SK-N-SH (cell line): ENCODE data around the gene DENND10. TPM values are rescaled to one million over a fixed set of nuclear protein-coding genes. Genes with fewer than 3 reads are reported as not detected.

ENCODE experiments used
- CTCF ChIA-PET: fragments of 300-600, 350-600 bp; formaldehyde crosslinking; extraction: SDS; loops from one replicate; lab custom pipeline; 2021; lab: Yijun Ruan, JAX
- POLR2A ChIA-PET: fragments of 350-600 bp; sonication (Branson Sonifier 250); formaldehyde crosslinking; extraction: SDS; loops from one replicate; lab custom pipeline; 2020; ENCODE audit warnings: antibody characterized with exemption, inconsistent platforms; lab: Yijun Ruan, JAX
- DNase-seq: peaks from one replicate; pipeline ENCODE4 v3.0.0; 2012
- H2AFZ ChIP-seq: fragments of 200-600 bp; sonication (generic); 2 replicates; pipeline ENCODE4 v1.8.1; 2016; ENCODE audit warnings: antibody characterized with exemption, mild to moderate bottlenecking, low read depth
- H3F3A ChIP-seq: fragments of 200-600 bp; sonication (generic); replicated peaks from 2 replicates; pipeline ENCODE3; 2016; ENCODE audit warnings: antibody characterized with exemption, mild to moderate bottlenecking; ENCODE audit not compliant: insufficient read depth
- H3K27ac ChIP-seq, 2 experiments: fragments of 200-500 bp in 1 of 2; fragments of 200-600 bp in 1 of 2; sonication (Bioruptor generic) in 1 of 2; sonication (generic), shearing (Covaris generic) in 1 of 2; 2 replicates each; pipeline versions ENCODE4 v1.5.1 to v1.6.1; 2014 to 2016; ENCODE audit warnings: low read depth in 2 of 2, inconsistent platforms in 1 of 2, low read length in 1 of 2, mild to moderate bottlenecking in 1 of 2, mixed read lengths in 1 of 2
- H3K27me3 ChIP-seq: fragments of 200-600 bp; sonication (generic), shearing (Covaris generic); 2 replicates; pipeline ENCODE4 v1.6.1; 2016; ENCODE audit warnings: mixed run types; ENCODE audit not compliant: insufficient read depth
- H3K36me3 ChIP-seq, 2 experiments: fragments of 200-500 bp in 1 of 2; fragments of 200-600 bp in 1 of 2; sonication (Bioruptor generic) in 1 of 2; sonication (generic) in 1 of 2; replicated peaks in 1 of 2; 2 replicates each; pipeline versions ENCODE3 to v1.5.1; 2014 to 2016; ENCODE audit warnings: low read length in 1 of 2, mild to moderate bottlenecking in 1 of 2; ENCODE audit not compliant: insufficient read depth in 2 of 2, control insufficient read depth in 1 of 2
- H3K4me1 ChIP-seq, 2 experiments: fragments of 200-500 bp in 1 of 2; fragments of 200-600 bp in 1 of 2; sonication (Bioruptor generic) in 1 of 2; sonication (generic), shearing (Covaris generic) in 1 of 2; 2 replicates each; pipeline versions ENCODE4 v1.5.1 to v1.6.1; 2014 to 2016; ENCODE audit warnings: low read depth in 1 of 2, low read length in 1 of 2, mixed run types in 1 of 2; ENCODE audit not compliant: insufficient read depth in 2 of 2, control insufficient read depth in 1 of 2
- H3K4me2 ChIP-seq: fragments of 200-600 bp; sonication (generic), shearing (Covaris generic); 2 replicates; pipeline ENCODE4 v1.6.1; 2017; ENCODE audit warnings: mixed run types
- H3K4me3 ChIP-seq, 2 experiments: fragments of 200-500 bp in 1 of 2; fragments of 200-600 bp in 1 of 2; sonication (Bioruptor generic) in 1 of 2; sonication (generic), shearing (Covaris generic) in 1 of 2; 2 replicates each; pipeline versions ENCODE4 v1.5.1 to v1.8.1; 2014 to 2016; ENCODE audit warnings: low read depth in 2 of 2, inconsistent platforms in 1 of 2, low read length in 1 of 2, mild to moderate bottlenecking in 1 of 2, mixed read lengths in 1 of 2, moderate library complexity in 1 of 2
- H3K79me2 ChIP-seq: fragments of 200-600 bp; sonication (generic); 2 replicates; pipeline ENCODE4 v1.8.1; 2017; ENCODE audit warnings: mild to moderate bottlenecking; ENCODE audit not compliant: insufficient read depth
- H3K9ac ChIP-seq: fragments of 200-600 bp; sonication (generic); 2 replicates; pipeline ENCODE4 v1.6.1; 2017; ENCODE audit warnings: mixed run types
- H3K9me2 ChIP-seq: fragments of 200-600 bp; sonication (generic); 2 replicates; pipeline ENCODE4 v1.6.1; 2017; ENCODE audit warnings: mixed run types
- H3K9me3 ChIP-seq: fragments of 200-600 bp; sonication (generic); 2 replicates; pipeline ENCODE4 v1.6.1; 2017; ENCODE audit warnings: mixed run types, mild to moderate bottlenecking, moderate library complexity
- H4K20me1 ChIP-seq: fragments of 200-600 bp; sonication (generic); 2 replicates; pipeline ENCODE4 v1.6.1; 2017; ENCODE audit warnings: mild to moderate bottlenecking, mixed run types; ENCODE audit not compliant: insufficient read depth
- EP300 ChIP-seq, 2 experiments: IDR thresholded peaks; 2 replicates each; pipeline versions ENCODE4 v1.4.0 to v1.6.1; 2012; ENCODE audit warnings: borderline replicate concordance in 1 of 2, low read depth in 1 of 2, low read length in 1 of 2
- FOSL2 ChIP-seq: IDR thresholded peaks from 2 replicates; pipeline ENCODE4 v1.4.0; 2012; ENCODE audit warnings: low read depth, mild to moderate bottlenecking, moderate library complexity, borderline replicate concordance
- GABPA ChIP-seq: IDR thresholded peaks from 2 replicates; pipeline ENCODE4 v1.4.0; 2012; ENCODE audit warnings: low read depth, mild to moderate bottlenecking
- NFIC ChIP-seq: IDR thresholded peaks from 2 replicates; pipeline ENCODE4 v1.4.0; 2012; ENCODE audit warnings: borderline replicate concordance
- NRF1 ChIP-seq: IDR thresholded peaks from 2 replicates; pipeline ENCODE4 v1.6.1; 2012; ENCODE audit warnings: low read depth, mild to moderate bottlenecking, low read length
- PBX3 ChIP-seq: IDR thresholded peaks from 2 replicates; pipeline ENCODE4; 2012
- RXRA ChIP-seq: IDR thresholded peaks from 2 replicates; pipeline ENCODE4 v1.4.0; 2012; ENCODE audit warnings: low read depth, mild to moderate bottlenecking, borderline replicate concordance
- TEAD4 ChIP-seq: IDR thresholded peaks from 2 replicates; pipeline ENCODE4 v1.4.0; 2012; ENCODE audit warnings: mild to moderate bottlenecking, borderline replicate concordance; ENCODE audit not compliant: insufficient read depth
- YY1 ChIP-seq: IDR thresholded peaks from 2 replicates; pipeline ENCODE4 v1.4.0; 2012; ENCODE audit warnings: low read depth, mild to moderate bottlenecking
- WGBS: methylation state at CpG from one replicate; pipeline ENCODE4 v1.1.6; 2017; ENCODE audit warnings: low lambda C conversion rate; 5-methylcytosine and 5-hydroxymethylcytosine counted together
- polyA plus RNA-seq, 3 experiments: library from polyadenylated mRNA; depleted of rRNA; stranded (reverse); fragments of >200 nt; gene quantifications; 2 replicates each; pipeline ENCODE4 v1.2.3, GENCODE V29; 2012
- TF ChIP-seq, protein P1 (sequence below): fragments of 150-350 bp; IDR thresholded peaks from 2 replicates; pipeline ENCODE4 v1.6.1; 2017; ENCODE audit warnings: antibody characterized with exemption, low read length, low read depth, borderline replicate concordance
- TF ChIP-seq, protein P2 (sequence below): fragments of 200-600 bp; sonication (generic); IDR thresholded peaks from 2 replicates; pipeline ENCODE4 v1.6.1; 2017; ENCODE audit warnings: antibody characterized with exemption, mild to moderate bottlenecking, moderate library complexity
- TF ChIP-seq, protein P3 (sequence below): IDR thresholded peaks from 2 replicates; pipeline ENCODE4 v1.6.1; 2012; ENCODE audit warnings: mild to moderate bottlenecking, low read depth, low read length, moderate library complexity

Gene DENND10
- polyA plus RNA-seq, 1 of the 3 experiments (the other 2 are of a cell fraction) = 48.4 TPM

- peaks cover 2 to 3% of the 10 kb centered on the region in 2 experiments for H3K36me3 ChIP-seq
- H2AFZ ChIP-seq = no peak overlapping the region
- no peaks in the 10 kb centered on the region for H4K20me1 ChIP-seq
- no peaks in the 10 kb centered on the region for H3K27me3 ChIP-seq
- no peak overlapping the region for H3K27ac ChIP-seq
- no peaks in the 10 kb centered on the region for H3K9me2 ChIP-seq
- no peak overlapping the region for H3K4me2 ChIP-seq
- peaks cover 0 to 13% of the 10 kb centered on the region in 2 experiments; a peak in 2 of 4 replicates for H3K4me1 ChIP-seq
- H3F3A ChIP-seq = peaks cover 18% of the 10 kb centered on the region
- H3K79me2 ChIP-seq = no peaks in the 10 kb centered on the region
- H3K9ac ChIP-seq = no peak overlapping the region
- POLR2A ChIA-PET = interaction anchor here (0.6 kb wide), 1 partner anchor 16 kb away, joined by 6 read pairs; no protein-coding TSS in a partner anchor
- CTCF ChIA-PET = interaction anchor here (0.8 to 0.9 kb wide), 2 partner anchors 37 to 283 kb away, joined by 3 to 4 read pairs; no protein-coding TSS in a partner anchor
- no peak for DNase-seq
- no peak overlapping the region for H3K4me3 ChIP-seq
- no peaks in the 10 kb centered on the region for H3K9me3 ChIP-seq
- 82% methylated on average over 11 of the region's 11 CpGs for WGBS
- TF ChIP-seq PBX3 (peak; percentile 26; the same call in 1 of the 2 replicates), EP300 (IDR thresholded peaks at IDR 0.05; ENCODE audit: borderline replicate concordance in 1 of 2, low read depth in 1 of 2, low read length in 1 of 2) (no peak)
These were observed 58.0 kb downstream of the DENND10 start for GRCh38 chr10:119161680-119162451.

DNA sequence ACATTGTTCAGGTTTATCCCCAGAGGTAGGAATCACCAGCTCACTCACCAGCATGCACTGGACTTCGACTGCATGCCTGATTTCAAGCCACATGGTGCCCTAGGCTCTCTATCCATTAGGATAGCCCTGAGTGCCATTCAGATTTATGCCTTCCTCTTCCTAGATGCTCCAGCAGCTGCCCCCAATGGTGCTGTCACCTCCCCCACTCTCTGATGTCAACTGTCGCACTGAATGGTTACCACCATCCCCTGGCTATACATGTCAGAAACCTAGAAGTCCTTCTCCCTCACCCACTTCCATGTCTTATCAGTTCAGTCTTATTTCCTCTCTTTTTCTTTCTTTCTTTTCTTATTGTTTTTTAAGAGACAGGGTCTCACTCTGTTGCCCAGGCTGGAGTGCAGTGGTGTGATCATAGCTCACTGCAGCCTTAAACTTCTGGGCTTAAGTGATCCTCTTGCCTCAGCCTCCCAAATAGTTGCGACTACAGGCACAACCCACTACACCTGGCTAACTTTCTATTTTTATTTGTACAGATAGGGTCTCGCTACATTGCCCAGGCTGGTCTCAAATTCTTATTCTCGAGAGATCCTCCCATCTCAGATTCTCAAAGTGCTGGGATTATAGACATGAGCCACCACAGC lies 58.7 kb downstream of the DENND10 start:
- Histone ChIP-seq H2AFZ (no peak overlapping the region), H3K9ac (no peak overlapping the region), H3K4me2 (no peak overlapping the region), H3F3A (peaks cover 24% of the 10 kb centered on the region), H3K9me3 (no peaks in the 10 kb centered on the region), H3K4me1 (peaks cover 0 to 13% of the 10 kb centered on the region in 2 experiments; a peak in 2 of 4 replicates), H4K20me1 (no peaks in the 10 kb centered on the region), H3K27me3 (no peaks in the 10 kb centered on the region), H3K4me3 (no peak overlapping the region), H3K36me3 (peaks cover 6 to 8% of the 10 kb centered on the region in 2 experiments), H3K9me2 (no peaks in the 10 kb centered on the region), H3K27ac (no peak overlapping the region), H3K79me2 (no peaks in the 10 kb centered on the region)
- TF ChIP-seq, protein P1, sequence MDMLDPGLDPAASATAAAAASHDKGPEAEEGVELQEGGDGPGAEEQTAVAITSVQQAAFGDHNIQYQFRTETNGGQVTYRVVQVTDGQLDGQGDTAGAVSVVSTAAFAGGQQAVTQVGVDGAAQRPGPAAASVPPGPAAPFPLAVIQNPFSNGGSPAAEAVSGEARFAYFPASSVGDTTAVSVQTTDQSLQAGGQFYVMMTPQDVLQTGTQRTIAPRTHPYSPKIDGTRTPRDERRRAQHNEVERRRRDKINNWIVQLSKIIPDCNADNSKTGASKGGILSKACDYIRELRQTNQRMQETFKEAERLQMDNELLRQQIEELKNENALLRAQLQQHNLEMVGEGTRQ = no peak
- TF ChIP-seq GABPA (no peak), NFIC (no peak), EP300 (IDR thresholded peaks at IDR 0.05; ENCODE audit: borderline replicate concordance in 1 of 2, low read depth in 1 of 2, low read length in 1 of 2) (no peak), RXRA (no peak), NRF1 (no peak), YY1 (no peak), FOSL2 (no peak), TEAD4 (no peak)
- TF ChIP-seq, protein P2, sequence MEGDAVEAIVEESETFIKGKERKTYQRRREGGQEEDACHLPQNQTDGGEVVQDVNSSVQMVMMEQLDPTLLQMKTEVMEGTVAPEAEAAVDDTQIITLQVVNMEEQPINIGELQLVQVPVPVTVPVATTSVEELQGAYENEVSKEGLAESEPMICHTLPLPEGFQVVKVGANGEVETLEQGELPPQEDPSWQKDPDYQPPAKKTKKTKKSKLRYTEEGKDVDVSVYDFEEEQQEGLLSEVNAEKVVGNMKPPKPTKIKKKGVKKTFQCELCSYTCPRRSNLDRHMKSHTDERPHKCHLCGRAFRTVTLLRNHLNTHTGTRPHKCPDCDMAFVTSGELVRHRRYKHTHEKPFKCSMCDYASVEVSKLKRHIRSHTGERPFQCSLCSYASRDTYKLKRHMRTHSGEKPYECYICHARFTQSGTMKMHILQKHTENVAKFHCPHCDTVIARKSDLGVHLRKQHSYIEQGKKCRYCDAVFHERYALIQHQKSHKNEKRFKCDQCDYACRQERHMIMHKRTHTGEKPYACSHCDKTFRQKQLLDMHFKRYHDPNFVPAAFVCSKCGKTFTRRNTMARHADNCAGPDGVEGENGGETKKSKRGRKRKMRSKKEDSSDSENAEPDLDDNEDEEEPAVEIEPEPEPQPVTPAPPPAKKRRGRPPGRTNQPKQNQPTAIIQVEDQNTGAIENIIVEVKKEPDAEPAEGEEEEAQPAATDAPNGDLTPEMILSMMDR = no peak
- TF ChIP-seq, protein P3, sequence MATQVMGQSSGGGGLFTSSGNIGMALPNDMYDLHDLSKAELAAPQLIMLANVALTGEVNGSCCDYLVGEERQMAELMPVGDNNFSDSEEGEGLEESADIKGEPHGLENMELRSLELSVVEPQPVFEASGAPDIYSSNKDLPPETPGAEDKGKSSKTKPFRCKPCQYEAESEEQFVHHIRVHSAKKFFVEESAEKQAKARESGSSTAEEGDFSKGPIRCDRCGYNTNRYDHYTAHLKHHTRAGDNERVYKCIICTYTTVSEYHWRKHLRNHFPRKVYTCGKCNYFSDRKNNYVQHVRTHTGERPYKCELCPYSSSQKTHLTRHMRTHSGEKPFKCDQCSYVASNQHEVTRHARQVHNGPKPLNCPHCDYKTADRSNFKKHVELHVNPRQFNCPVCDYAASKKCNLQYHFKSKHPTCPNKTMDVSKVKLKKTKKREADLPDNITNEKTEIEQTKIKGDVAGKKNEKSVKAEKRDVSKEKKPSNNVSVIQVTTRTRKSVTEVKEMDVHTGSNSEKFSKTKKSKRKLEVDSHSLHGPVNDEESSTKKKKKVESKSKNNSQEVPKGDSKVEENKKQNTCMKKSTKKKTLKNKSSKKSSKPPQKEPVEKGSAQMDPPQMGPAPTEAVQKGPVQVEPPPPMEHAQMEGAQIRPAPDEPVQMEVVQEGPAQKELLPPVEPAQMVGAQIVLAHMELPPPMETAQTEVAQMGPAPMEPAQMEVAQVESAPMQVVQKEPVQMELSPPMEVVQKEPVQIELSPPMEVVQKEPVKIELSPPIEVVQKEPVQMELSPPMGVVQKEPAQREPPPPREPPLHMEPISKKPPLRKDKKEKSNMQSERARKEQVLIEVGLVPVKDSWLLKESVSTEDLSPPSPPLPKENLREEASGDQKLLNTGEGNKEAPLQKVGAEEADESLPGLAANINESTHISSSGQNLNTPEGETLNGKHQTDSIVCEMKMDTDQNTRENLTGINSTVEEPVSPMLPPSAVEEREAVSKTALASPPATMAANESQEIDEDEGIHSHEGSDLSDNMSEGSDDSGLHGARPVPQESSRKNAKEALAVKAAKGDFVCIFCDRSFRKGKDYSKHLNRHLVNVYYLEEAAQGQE = no peak
- WGBS = 96% methylated on average over 5 of the region's 5 CpGs
- ChIA-PET POLR2A (no interaction called here), CTCF (interaction anchor here (0.8 kb wide), 1 partner anchor 37 kb away, joined by 3 read pairs; no protein-coding TSS in a partner anchor)
- DNase-seq = no peak
